Activated CD4-positive, alpha-beta T cell treated with anti-CD3 and anti-CD28 coated beads, Interleukin-2, Interleukin-6, amounts not matched to agents 100 ng/mL and 50 ng/mL, durations not matched to agents 16 hours and 8 hours (primary cell): Measurements from ENCODE around the gene KLHL40.

ENCODE experiments used
- DNase-seq: peaks from one replicate; pipeline ENCODE4 v3.0.0-alpha.2; 2020

Gene KLHL40

DNA sequence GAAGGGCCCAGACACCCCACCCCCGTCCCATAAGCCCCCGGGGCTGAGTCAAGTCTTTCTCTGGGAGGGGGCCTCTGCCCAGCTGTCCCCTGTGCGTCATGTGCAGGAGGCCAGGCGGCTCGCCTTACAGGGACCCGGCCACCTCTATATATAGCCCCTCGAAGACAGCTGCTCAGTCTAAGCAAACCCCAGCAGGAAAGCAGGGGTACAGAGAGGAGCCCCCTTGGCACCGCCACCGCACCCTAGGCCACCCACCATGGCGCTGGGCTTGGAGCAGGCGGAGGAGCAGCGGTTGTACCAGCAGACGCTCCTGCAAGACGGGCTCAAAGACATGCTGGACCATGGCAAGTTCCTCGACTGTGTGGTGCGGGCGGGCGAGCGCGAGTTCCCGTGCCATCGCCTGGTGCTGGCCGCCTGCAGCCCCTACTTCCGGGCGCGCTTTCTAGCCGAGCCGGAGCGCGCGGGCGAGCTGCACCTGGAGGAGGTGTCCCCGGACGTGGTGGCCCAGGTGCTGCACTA is at the start of gene KLHL40:
KLHL40 (plus strand) TSS at position 175 of the 519 bp plus-strand sequence; CDS start at position 257, 82 bp downstream.
- DNase-seq: no peak

- no peak for DNase-seq
Measured at GRCh38 chr3:42637001-42637400, 48.3 kb upstream of the KLHL40 start.

DNA sequence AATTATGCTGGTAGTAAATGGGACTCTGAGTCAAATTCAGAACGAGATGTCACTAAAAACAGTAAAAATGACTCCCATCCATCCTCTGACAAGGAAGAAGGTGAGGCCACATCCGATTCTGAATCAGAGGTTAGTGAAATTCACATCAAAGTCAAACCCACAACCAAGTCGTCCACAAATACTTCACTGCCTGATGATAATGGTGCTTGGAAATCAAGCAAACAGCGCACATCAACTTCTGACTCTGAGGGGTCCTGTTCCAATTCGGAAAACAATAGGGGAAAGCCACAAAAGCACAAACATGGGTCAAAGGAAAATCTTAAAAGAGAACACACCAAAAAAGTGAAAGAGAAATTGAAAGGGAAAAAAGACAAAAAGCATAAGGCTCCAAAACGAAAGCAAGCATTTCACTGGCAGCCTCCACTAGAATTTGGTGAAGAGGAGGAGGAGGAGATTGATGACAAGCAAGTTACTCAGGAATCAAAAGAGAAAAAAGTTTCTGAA is 46.9 kb upstream of the KLHL40 start:
- DNase-seq: peak; percentile 89

GRCh38 chr3:42639192-42639591 is 46.1 kb upstream of the KLHL40 start:
- no peak for DNase-seq

DNA sequence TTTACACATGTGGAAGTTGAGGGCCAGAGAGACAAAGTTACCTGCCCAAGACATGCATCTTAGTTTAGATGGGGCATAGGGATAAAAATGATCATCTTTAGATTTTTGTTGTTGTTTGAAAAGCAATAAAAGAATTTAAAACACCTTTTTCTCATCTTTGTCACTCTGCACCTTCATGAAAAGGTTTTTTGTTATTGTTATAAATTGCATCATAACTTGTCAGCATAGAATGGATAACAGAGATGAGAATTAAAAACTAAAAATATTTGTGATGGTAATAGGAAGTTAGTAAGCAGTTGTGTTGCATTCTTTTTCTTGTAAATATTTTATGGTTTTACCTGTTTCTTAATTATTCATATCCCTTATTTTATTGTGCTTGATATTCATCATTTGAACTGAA is 45.2 kb upstream of the KLHL40 start:
- no peak for DNase-seq

DNA sequence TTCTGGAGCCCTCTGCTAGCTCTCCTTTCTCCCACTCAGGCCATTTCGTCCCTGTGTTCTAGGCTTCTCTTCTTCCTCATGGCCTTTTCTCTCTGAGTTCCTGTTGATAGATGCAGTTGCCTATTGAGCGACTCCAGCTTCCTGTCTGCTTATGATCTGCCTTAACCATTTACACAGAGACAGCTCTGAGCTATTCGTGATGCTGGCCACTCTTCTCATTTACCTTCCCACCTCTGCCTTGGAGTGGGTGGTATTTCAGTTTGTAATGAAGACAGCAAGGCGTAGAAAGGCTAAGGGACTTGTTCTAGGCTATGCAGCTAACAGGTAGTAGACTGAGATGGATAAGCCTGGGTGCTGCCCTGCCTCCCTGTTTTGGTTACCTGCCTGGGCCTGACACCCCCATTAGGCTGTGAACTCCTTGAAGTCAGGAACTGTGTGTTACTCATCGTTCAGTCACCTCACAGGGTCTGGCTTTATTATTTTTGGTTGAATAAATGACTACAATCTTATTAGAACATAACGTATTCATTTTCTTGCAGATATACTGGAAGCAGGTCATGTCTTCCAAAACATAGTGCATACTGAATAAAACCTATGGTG is 44.5 kb upstream of the KLHL40 start:
- DNase-seq: no peak

DNA sequence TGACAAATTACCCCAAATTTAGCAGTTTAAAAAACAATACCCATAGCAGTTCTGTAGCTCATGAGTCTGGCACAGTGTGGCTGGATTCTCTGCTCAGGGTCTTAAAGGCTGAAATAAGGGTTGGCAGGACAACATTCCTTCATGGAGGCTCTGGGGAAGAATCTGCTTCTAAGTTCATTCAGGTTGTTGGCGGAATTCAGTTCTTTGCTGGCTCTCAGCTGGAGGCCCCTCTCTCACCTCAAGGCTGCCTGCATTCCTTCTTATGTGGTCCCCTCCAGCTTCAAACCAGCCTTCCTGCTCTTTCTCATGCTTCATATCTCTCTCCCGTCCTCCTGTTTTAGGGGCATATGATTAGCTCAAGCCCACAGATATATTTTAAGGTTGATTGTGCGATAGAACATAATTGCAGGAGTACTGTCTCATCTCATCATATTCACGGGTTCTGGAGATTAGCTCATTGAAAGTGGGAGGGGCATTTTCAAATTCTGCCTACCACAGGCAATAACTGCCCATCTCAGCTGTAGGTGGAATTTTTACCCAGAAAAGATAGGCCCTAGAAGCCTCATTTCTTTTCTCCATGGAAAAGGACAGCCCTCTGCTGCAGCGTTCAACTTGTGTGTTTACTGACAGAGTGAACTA is 37.4 kb upstream of the KLHL40 start:
- DNase-seq: no peak

DNA sequence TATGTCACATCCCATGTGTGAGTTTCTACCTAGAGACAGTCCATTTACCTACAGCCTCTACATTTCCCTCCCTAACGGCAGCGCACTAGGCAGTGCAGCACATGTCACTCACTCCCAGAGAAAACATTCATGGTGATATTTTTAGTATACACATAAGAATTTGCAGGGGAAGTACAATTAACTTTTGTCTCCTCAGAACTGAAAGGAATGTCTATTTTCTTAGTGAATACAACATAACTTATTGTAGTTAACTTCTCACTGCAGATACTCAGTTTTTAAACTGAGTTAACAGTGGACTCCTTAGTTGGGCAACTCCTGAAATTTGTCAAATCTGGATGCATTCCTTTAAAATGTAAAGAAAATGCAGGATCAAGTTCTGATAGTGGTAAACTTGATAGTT is 36.3 kb upstream of the KLHL40 start:
- no peak for DNase-seq

- DNase-seq: no peak
Measured at GRCh38 chr3:42649783-42650182, 35.6 kb upstream of the KLHL40 start.

DNA sequence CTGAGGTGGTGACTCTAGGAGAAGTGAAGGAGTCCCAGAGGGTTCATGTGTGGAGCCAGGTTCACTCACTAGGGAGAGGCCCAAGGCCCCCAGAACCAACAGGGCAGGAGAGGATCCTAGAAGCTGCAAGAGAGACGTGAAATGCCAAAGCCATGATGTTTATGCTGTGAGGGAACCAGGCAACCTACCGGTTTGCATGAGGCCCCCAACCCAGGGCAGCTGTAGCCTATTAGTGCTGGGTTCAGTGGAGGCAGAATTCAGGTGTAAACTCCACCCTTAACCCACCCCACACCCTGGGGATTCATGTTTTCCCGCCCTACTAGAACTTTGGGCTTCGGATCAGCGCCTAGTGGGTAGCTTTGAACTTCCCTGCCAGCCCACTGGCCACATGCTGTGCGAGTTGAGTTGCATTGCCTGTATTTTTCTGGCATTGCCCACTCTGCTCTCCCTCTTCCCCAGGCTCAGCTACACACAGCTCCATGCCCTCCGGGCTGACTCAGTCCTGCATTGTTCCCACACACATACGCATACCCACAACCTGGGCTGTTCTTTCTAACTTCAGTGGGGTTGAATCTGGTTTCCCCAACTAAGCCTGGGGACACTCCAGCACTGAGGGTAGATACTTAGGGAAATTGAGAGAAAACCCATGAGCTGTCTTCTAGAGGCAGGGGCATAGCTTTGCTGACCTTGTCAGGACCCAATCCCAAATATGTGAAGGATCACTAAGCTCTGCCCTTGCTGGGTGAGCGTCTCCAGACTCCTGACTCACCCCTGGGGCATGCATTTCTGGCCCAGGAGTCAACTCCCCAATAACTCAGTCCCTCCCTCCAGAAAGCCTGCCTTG is 33.9 kb upstream of the KLHL40 start:
- DNase-seq: no peak

GRCh38 chr3:42652251-42652610 is 33.1 kb upstream of the KLHL40 start:
- no peak for DNase-seq

GRCh38 chr3:42652611-42653302 is 32.6 kb upstream of the KLHL40 start:
- peak; percentile 20 for DNase-seq

DNA sequence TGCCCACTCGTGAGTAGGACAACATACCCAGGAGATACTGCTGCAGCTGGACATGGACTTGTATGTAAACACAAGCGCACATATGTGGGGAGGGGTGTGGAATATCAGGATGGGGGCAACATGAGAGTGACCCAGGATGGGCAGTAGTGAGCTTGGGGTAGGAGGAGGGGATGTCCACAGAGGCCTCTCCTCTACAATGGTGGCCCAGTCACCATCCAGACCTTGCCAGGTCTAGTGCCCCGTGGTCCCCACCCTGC is 32.1 kb upstream of the KLHL40 start:
- no peak for DNase-seq

DNA sequence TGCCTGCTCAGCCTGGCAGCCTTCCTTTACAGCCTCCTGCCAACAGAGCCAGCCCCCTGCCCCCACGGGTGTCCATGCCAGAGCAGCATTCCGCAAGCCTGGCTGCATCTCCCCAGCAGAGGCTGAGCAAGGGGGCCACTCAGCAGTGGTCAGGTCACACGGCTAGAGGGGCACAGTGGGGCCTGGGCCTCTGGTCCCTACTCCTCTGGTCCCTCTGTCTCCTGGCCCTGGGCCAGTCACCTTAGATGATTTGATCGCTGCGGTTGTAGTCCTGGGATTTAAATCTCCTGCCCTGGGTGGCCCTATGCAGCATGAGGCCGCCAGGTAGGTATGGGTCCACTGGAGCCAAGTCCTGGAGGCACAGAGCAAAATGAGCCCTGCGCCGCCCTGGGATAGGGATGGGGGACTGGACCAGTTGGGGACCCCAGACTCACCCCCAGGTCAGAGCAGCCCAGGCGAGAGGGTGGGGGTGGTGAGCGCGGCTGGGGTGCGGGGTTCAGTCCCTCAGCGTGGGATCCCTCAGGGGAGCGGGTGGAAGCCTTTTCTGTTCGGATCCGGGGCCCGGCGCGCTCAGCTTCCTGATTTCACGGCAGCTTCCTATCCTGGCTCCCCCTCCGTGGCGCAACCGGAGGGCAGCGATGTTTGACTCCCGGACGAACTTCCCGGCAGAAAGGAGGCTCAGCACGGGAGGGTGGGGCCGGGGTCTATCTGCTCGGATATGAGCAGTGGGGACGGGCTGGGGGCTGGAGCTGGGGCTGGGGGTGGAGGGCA is 31.6 kb upstream of the KLHL40 start, which contains the start of gene ZBTB47:
ZBTB47 (plus strand) TSS at position 138 of the 771 bp plus-strand sequence. CDS start 4,659 bp downstream, outside the sequence.
- no peak for DNase-seq

GRCh38 chr3:42654331-42655201 is 30.8 kb upstream of the KLHL40 start:
- DNase-seq: no peak

GRCh38 chr3:42655331-42655888 is 29.9 kb upstream of the KLHL40 start:
- no peak for DNase-seq

GRCh38 chr3:42655980-42656679 is 29.2 kb upstream of the KLHL40 start:
- no peak for DNase-seq

GRCh38 chr3:42656680-42657610 is 28.4 kb upstream of the KLHL40 start:
- DNase-seq: no peak

DNA sequence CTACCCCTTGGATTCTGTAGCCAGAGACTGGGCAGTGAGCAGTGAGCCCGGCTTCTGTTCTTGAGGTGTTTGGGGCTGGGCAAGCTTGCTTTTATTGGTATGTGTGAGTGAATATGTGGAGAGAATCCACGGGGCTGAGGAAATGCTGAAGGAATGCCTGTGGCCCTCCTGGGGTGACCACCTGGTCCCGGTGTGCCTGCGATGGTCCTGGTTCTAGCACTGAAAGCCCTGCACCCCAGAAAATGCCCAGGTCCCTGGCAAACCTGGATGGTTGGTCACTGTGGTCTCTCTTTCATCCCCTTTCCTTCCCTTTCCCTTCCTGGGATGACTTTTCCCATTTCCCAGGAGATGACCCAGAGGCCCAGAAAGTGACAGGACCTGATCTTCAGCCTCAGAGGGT is 27.7 kb upstream of the KLHL40 start:
- DNase-seq: no peak
